Keratinocyte (primary cell): ENCODE results near the gene RABEP1. TPM values are rescaled to one million over a fixed set of nuclear protein-coding genes. Genes with fewer than 3 reads are reported as not detected.

Experiments
- DNase-seq: peaks from one replicate; pipeline ENCODE4 v3.0.0-alpha.2; 2011; ENCODE audit warnings: low read depth, missing footprints, low spot score
- FAIRE-seq: peaks from 2 replicates; lab custom pipeline; 2011; peaks lifted over from hg19 to GRCh38; lab: Jason Lieb, UNC
- H2AFZ ChIP-seq: 2 replicates; pipeline ENCODE4 v1.6.0; 2012; ENCODE audit warnings: low read length, control low read depth, inconsistent platforms; ENCODE audit not compliant: control insufficient read depth
- H3K27ac ChIP-seq: 2 replicates; pipeline ENCODE4 v1.5.1; 2011; ENCODE audit warnings: low read length; ENCODE audit not compliant: control insufficient read depth, insufficient read depth
- H3K27me3 ChIP-seq: 3 replicates; pipeline ENCODE4 v1.6.0; 2011; ENCODE audit warnings: low read length; ENCODE audit not compliant: control insufficient read depth, insufficient read depth; ENCODE audit errors: extremely low read depth
- H3K36me3 ChIP-seq, 2 experiments: 2 replicates in 1 of 2; 3 replicates in 1 of 2; pipeline ENCODE4 v1.5.1; 2011; ENCODE audit warnings: low read length in 2 of 2, mild to moderate bottlenecking in 1 of 2; ENCODE audit not compliant: control insufficient read depth in 2 of 2, insufficient read depth in 2 of 2; ENCODE audit errors: extremely low read depth in 1 of 2
- H3K4me1 ChIP-seq: 3 replicates; pipeline ENCODE4 v1.5.1; 2011; ENCODE audit warnings: low read length; ENCODE audit not compliant: control insufficient read depth, insufficient read depth; ENCODE audit errors: extremely low read depth
- H3K4me2 ChIP-seq: 3 replicates; pipeline ENCODE4 v1.6.0; 2011; ENCODE audit warnings: low read depth, low read length; ENCODE audit not compliant: control insufficient read depth, insufficient read depth; ENCODE audit errors: extremely low read depth
- H3K4me3 ChIP-seq, 3 experiments: fragments of 200-600 bp in 1 of 3; sonication (generic) in 1 of 3; 2 replicates in 2 of 3; 3 replicates in 1 of 3; pipeline ENCODE4 v1.5.1; 2011 to 2016; ENCODE audit warnings: low read length in 3 of 3, mild to moderate bottlenecking in 3 of 3, control low read depth in 2 of 3, inconsistent platforms in 1 of 3, low read depth in 1 of 3, mixed read lengths in 1 of 3, mixed run types in 1 of 3, moderate library complexity in 1 of 3; ENCODE audit not compliant: control insufficient read depth in 2 of 3, insufficient read depth in 2 of 3; ENCODE audit errors: extremely low read depth in 1 of 3
- H3K79me2 ChIP-seq: 2 replicates; pipeline ENCODE4 v1.6.0; 2012; ENCODE audit warnings: low read length; ENCODE audit not compliant: control insufficient read depth, insufficient read depth
- H3K9ac ChIP-seq: 3 replicates; pipeline ENCODE4 v1.6.0; 2011; ENCODE audit warnings: low read length; ENCODE audit not compliant: control insufficient read depth, insufficient read depth; ENCODE audit errors: extremely low read depth
- H3K9me1 ChIP-seq: 3 replicates; pipeline ENCODE4 v1.6.0; 2011; ENCODE audit warnings: low read length; ENCODE audit not compliant: control insufficient read depth, insufficient read depth; ENCODE audit errors: extremely low read depth
- H3K9me3 ChIP-seq: 2 replicates; pipeline ENCODE4 v1.5.1; 2012; ENCODE audit warnings: low read depth, low read length; ENCODE audit not compliant: control insufficient read depth
- H4K20me1 ChIP-seq: 3 replicates; pipeline ENCODE4 v1.6.0; 2011; ENCODE audit warnings: low read length; ENCODE audit not compliant: control insufficient read depth, insufficient read depth; ENCODE audit errors: extremely low read depth
- CTCF ChIP-seq, 3 experiments: IDR thresholded peaks in 1 of 3; conservative IDR thresholded peaks in 1 of 3; optimal IDR thresholded peaks in 1 of 3; 2 replicates in 2 of 3; 3 replicates in 1 of 3; pipeline versions ENCODE3 to v1.5.1; 2011; ENCODE audit warnings: low read length in 3 of 3, mild to moderate bottlenecking in 3 of 3, moderate library complexity in 2 of 3, control low read depth in 1 of 3, inconsistent platforms in 1 of 3; ENCODE audit not compliant: insufficient read depth in 2 of 3; ENCODE audit errors: extremely low read depth in 1 of 3
- EZH2 ChIP-seq: IDR thresholded peaks from one replicate; pipeline ENCODE4 v1.6.1; 2012; ENCODE audit warnings: inconsistent platforms, mild to moderate bottlenecking, low read length, moderate library complexity
- dilution Hi-C: fragments of 300-500 bp; cut with MboI; formaldehyde crosslinking; loops from one replicate; pipeline ENCODE4 v1.7.0; 2020; ENCODE audit warnings: low sequenced_read_pairs; ENCODE audit not compliant: extremely low pct_ligation_motif_present
- polyA plus RNA-seq, 5 experiments: library from polyadenylated mRNA; depleted of rRNA in 3 of 5; stranded (reverse) in 3 of 5; stranded (forward) in 1 of 5; unstranded in 1 of 5; fragments of >200 nt; gene quantifications; 1 replicate in 1 of 5; 2 replicates in 3 of 5; 3 replicates in 1 of 5; pipeline versions ENCODE4 v1.2.1 to v1.2.3, GENCODE V29; 2011 to 2012; ENCODE audit warnings: missing spikeins in 2 of 5, low read depth in 1 of 5, low replicate concordance in 1 of 5

The RABEP1 gene
- polyA plus RNA-seq, 1 donor (not counting 4 experiments of a cell fraction or from before 2014, with no cell fraction given), result 27.1 TPM

DNA sequence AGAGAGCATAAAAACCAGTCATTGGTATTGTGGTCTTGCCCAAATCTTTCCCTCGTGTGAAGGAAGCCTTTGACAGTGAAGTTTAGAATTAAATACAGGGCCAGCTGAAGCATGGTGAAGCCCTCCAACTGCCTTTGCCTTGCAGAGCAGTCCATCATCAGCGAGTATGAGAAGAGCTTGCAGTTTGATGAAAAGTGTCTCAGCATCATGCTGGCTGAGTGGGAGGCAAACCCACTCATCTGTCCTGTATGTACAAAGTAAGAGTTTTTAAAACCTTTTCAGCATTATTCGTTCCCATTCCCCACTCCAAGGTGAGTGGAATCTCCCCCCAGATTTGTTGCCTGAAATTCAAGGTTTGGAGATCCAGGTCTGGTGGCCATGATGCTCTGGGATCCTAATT lies 143.7 kb downstream of the RABEP1 start:
- Histone ChIP-seq H3K36me3 (peaks cover 16 to 45% of the 10 kb centered on the region in 2 experiments), H3K79me2 (peaks cover 10% of the 10 kb centered on the region), H3K4me1 (peaks cover 29% of the 10 kb centered on the region), H3K27ac (no peak overlapping the region), H4K20me1 (no peaks in the 10 kb centered on the region), H3K9ac (no peak overlapping the region), H2AFZ (no peak overlapping the region), H3K9me1 (no peaks in the 10 kb centered on the region), H3K4me2 (no peak overlapping the region), H3K4me3 (no peak overlapping the region), H3K9me3 (no peaks in the 10 kb centered on the region), H3K27me3 (no peaks in the 10 kb centered on the region)
- TF ChIP-seq CTCF (optimal IDR thresholded peaks at IDR 0.05 in 1 of 3, IDR thresholded peaks at IDR 0.05 in 1 of 3, conservative IDR thresholded peaks at IDR 0.05 in 1 of 3; ENCODE audit: extremely low read depth in 1 of 3, insufficient read depth in 2 of 3, low read length in 3 of 3), result no peak
- TF ChIP-seq EZH2, result no peak
- FAIRE-seq, result no peak
- no peak for DNase-seq
- dilution Hi-C loops, result no loop called here

GRCh38 chr17:5429191-5429887 lies 147.3 kb downstream of the RABEP1 start:
- dilution Hi-C loops, result no loop called here
- Histone ChIP-seq H2AFZ (no peak overlapping the region), H3K9ac (no peak overlapping the region), H3K27ac (no peak overlapping the region), H3K4me2 (no peak overlapping the region), H3K9me3 (no peaks in the 10 kb centered on the region), H3K4me3 (no peak overlapping the region), H3K9me1 (peaks cover 8% of the 10 kb centered on the region), H3K4me1 (peaks cover 32% of the 10 kb centered on the region), H4K20me1 (peaks cover 6% of the 10 kb centered on the region), H3K27me3 (no peaks in the 10 kb centered on the region), H3K36me3 (peaks cover 28 to 61% of the 10 kb centered on the region in 2 experiments), H3K79me2 (peaks cover 13% of the 10 kb centered on the region)
- FAIRE-seq (no peak), DNase-seq (no peak)
- TF ChIP-seq CTCF (optimal IDR thresholded peaks at IDR 0.05 in 1 of 3, IDR thresholded peaks at IDR 0.05 in 1 of 3, conservative IDR thresholded peaks at IDR 0.05 in 1 of 3; ENCODE audit: extremely low read depth in 1 of 3, insufficient read depth in 2 of 3, low read length in 3 of 3), result no peak
- TF ChIP-seq EZH2, result no peak
